Loucy (cell line): Measurements from ENCODE around the gene ANXA9.

Experiments used
- EZH2phosphoT487 ChIP-seq: fragments of 200-600 bp; IDR thresholded peaks from 2 replicates; pipeline ENCODE4 v1.6.1; 2018; ENCODE audit warnings: antibody characterized with exemption, mild to moderate bottlenecking, moderate library complexity, borderline replicate concordance
- TF ChIP-seq, protein P1 (sequence below): fragments of 200-600 bp; sonication (generic); conservative IDR thresholded peaks from 2 replicates; pipeline ENCODE4 v1.5.1; 2014; ENCODE audit warnings: mild to moderate bottlenecking, antibody characterized with exemption, low read length

- TF ChIP-seq, protein P1, sequence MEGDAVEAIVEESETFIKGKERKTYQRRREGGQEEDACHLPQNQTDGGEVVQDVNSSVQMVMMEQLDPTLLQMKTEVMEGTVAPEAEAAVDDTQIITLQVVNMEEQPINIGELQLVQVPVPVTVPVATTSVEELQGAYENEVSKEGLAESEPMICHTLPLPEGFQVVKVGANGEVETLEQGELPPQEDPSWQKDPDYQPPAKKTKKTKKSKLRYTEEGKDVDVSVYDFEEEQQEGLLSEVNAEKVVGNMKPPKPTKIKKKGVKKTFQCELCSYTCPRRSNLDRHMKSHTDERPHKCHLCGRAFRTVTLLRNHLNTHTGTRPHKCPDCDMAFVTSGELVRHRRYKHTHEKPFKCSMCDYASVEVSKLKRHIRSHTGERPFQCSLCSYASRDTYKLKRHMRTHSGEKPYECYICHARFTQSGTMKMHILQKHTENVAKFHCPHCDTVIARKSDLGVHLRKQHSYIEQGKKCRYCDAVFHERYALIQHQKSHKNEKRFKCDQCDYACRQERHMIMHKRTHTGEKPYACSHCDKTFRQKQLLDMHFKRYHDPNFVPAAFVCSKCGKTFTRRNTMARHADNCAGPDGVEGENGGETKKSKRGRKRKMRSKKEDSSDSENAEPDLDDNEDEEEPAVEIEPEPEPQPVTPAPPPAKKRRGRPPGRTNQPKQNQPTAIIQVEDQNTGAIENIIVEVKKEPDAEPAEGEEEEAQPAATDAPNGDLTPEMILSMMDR, result no peak
- no peak for TF ChIP-seq EZH2phosphoT487
Measured at GRCh38 chr1:150964164-150964489, 18.0 kb upstream of the ANXA9 start.
